ENCODE measurements around the gene USP47. TPM values are rescaled to one million over a fixed set of nuclear protein-coding genes. Genes with fewer than 3 reads are reported as not detected.

USP47 gene
- polyA plus RNA-seq, 4 donors, result 14.6 to 56.6 (median 20.5) TPM

GRCh38 chr11:11865449-11865848 lies 23.7 kb downstream of the USP47 start:
- FAIRE-seq, result no peak
- Histone ChIP-seq H3K9me3 (ENCODE audit: control insufficient read depth in 2 of 2, insufficient read depth in 1 of 2, low read depth in 1 of 2, low read length in 1 of 2) (peaks cover 0 to 9% of the 10 kb centered on the region in 2 donors), H3K27me3 (ENCODE audit: control insufficient read depth in 3 of 3, insufficient read depth in 3 of 3, low read length in 3 of 3) (no peaks in the 10 kb centered on the region), H3K27ac (ENCODE audit: low read depth in 1 of 3, low read length in 2 of 3) (no peak overlapping the region), H3K4me1 (ENCODE audit: control insufficient read depth in 3 of 3, insufficient read depth in 2 of 3, low read depth in 1 of 3, low read length in 2 of 3) (peaks cover 0 to 2% (median 0%) of the 10 kb centered on the region in 3 donors), H3K36me3 (ENCODE audit: control insufficient read depth in 3 of 3, insufficient read depth in 2 of 3, low read depth in 1 of 3, low read length in 3 of 3) (peaks cover 0 to 3% (median 0%) of the 10 kb centered on the region in 3 donors), H3K4me3 (ENCODE audit: low read depth in 1 of 3, low read length in 3 of 3) (no peak overlapping the region)
- WGBS, 3 donors, result 57 to 70% (median 58%) methylated on average over 3 of the region's 3 CpGs
- no peak for DNase-seq

GRCh38 chr11:11866203-11866602 lies 24.4 kb downstream of the USP47 start:
- H3K27me3 ChIP-seq (ENCODE audit: control insufficient read depth in 3 of 3, insufficient read depth in 3 of 3, low read length in 3 of 3), result no peaks in the 10 kb centered on the region
- peaks cover 0 to 9% of the 10 kb centered on the region in 2 donors for H3K9me3 ChIP-seq (ENCODE audit: control insufficient read depth in 2 of 2, insufficient read depth in 1 of 2, low read depth in 1 of 2, low read length in 1 of 2)
- peaks cover 0 to 3% (median 0%) of the 10 kb centered on the region in 3 donors for H3K36me3 ChIP-seq (ENCODE audit: control insufficient read depth in 3 of 3, insufficient read depth in 2 of 3, low read depth in 1 of 3, low read length in 3 of 3)
- H3K4me3 ChIP-seq (ENCODE audit: low read depth in 1 of 3, low read length in 3 of 3), result no peak overlapping the region
- DNase-seq (no peak), FAIRE-seq (no peak)
- 86 to 97% (median 86%) methylated on average over 1 of the region's 1 CpG for WGBS, 3 donors
- H3K4me1 ChIP-seq (ENCODE audit: control insufficient read depth in 3 of 3, insufficient read depth in 2 of 3, low read depth in 1 of 3, low read length in 2 of 3), result peaks cover 0 to 2% (median 0%) of the 10 kb centered on the region in 3 donors
- H3K27ac ChIP-seq (ENCODE audit: low read depth in 1 of 3, low read length in 2 of 3), result no peak overlapping the region

- no peak for FAIRE-seq
- WGBS, 3 donors, result 85 to 100% (median 97%) methylated on average over 1 of the region's 1 CpG
Measured at GRCh38 chr11:11867720-11868119, 25.9 kb downstream of the USP47 start.

GRCh38 chr11:11871991-11872401 lies 30.2 kb downstream of the USP47 start:
- Histone ChIP-seq H3K9me3 (ENCODE audit: control insufficient read depth in 2 of 2, insufficient read depth in 1 of 2, low read depth in 1 of 2, low read length in 1 of 2) (peaks cover 0 to 6% of the 10 kb centered on the region in 2 donors), H3K27me3 (ENCODE audit: control insufficient read depth in 3 of 3, insufficient read depth in 3 of 3, low read length in 3 of 3) (no peaks in the 10 kb centered on the region), H3K27ac (ENCODE audit: low read depth in 1 of 3, low read length in 2 of 3) (no peak overlapping the region), H3K4me1 (ENCODE audit: control insufficient read depth in 3 of 3, insufficient read depth in 2 of 3, low read depth in 1 of 3, low read length in 2 of 3) (peaks cover 0 to 6% (median 4%) of the 10 kb centered on the region in 3 donors), H3K36me3 (ENCODE audit: control insufficient read depth in 3 of 3, insufficient read depth in 2 of 3, low read depth in 1 of 3, low read length in 3 of 3) (peaks cover 0 to 8% (median 0%) of the 10 kb centered on the region in 3 donors), H3K4me3 (ENCODE audit: low read depth in 1 of 3, low read length in 3 of 3) (no peak overlapping the region)
- WGBS, 3 donors, result 35 to 47% (median 38%) methylated on average over 2 of the region's 2 CpGs
- no peak for DNase-seq
- FAIRE-seq, result no peak

More at GRCh38 chr11:11867720-11868119, 25.9 kb downstream of the USP47 start:
- H3K27ac ChIP-seq (ENCODE audit: low read depth in 1 of 3, low read length in 2 of 3), result no peak overlapping the region
- peaks cover 0 to 6% (median 4%) of the 10 kb centered on the region in 3 donors for H3K4me1 ChIP-seq (ENCODE audit: control insufficient read depth in 3 of 3, insufficient read depth in 2 of 3, low read depth in 1 of 3, low read length in 2 of 3)
- peaks cover 0 to 9% of the 10 kb centered on the region in 2 donors for H3K9me3 ChIP-seq (ENCODE audit: control insufficient read depth in 2 of 2, insufficient read depth in 1 of 2, low read depth in 1 of 2, low read length in 1 of 2)
- H3K27me3 ChIP-seq (ENCODE audit: control insufficient read depth in 3 of 3, insufficient read depth in 3 of 3, low read length in 3 of 3), result no peaks in the 10 kb centered on the region
- no peak for DNase-seq
- no peak overlapping the region for H3K4me3 ChIP-seq (ENCODE audit: low read depth in 1 of 3, low read length in 3 of 3)
- H3K36me3 ChIP-seq (ENCODE audit: control insufficient read depth in 3 of 3, insufficient read depth in 2 of 3, low read depth in 1 of 3, low read length in 3 of 3), result peaks cover 0 to 3% (median 0%) of the 10 kb centered on the region in 3 donors

- Histone ChIP-seq H3K36me3 (ENCODE audit: control insufficient read depth in 3 of 3, insufficient read depth in 2 of 3, low read depth in 1 of 3, low read length in 3 of 3) (peaks cover 0 to 7% (median 0%) of the 10 kb centered on the region in 3 donors), H3K4me1 (ENCODE audit: control insufficient read depth in 3 of 3, insufficient read depth in 2 of 3, low read depth in 1 of 3, low read length in 2 of 3) (peaks cover 0 to 4% (median 3%) of the 10 kb centered on the region in 3 donors), H3K27ac (ENCODE audit: low read depth in 1 of 3, low read length in 2 of 3) (no peak overlapping the region), H3K4me3 (ENCODE audit: low read depth in 1 of 3, low read length in 3 of 3) (no peak overlapping the region), H3K27me3 (ENCODE audit: control insufficient read depth in 3 of 3, insufficient read depth in 3 of 3, low read length in 3 of 3) (no peaks in the 10 kb centered on the region), H3K9me3 (ENCODE audit: control insufficient read depth in 2 of 2, insufficient read depth in 1 of 2, low read depth in 1 of 2, low read length in 1 of 2) (peaks cover 0 to 4% of the 10 kb centered on the region in 2 donors)
- no peak for DNase-seq
- no peak for FAIRE-seq
- WGBS, 3 donors, result 86 to 92% (median 86%) methylated on average over 2 of the region's 2 CpGs
Measured at GRCh38 chr11:11876458-11876857, 34.7 kb downstream of the USP47 start.

GRCh38 chr11:11880179-11880578 lies 38.4 kb downstream of the USP47 start:
- DNase-seq, result no peak
- peaks cover 0 to 4% of the 10 kb centered on the region in 2 donors for H3K9me3 ChIP-seq (ENCODE audit: control insufficient read depth in 2 of 2, insufficient read depth in 1 of 2, low read depth in 1 of 2, low read length in 1 of 2)
- H3K27ac ChIP-seq (ENCODE audit: low read depth in 1 of 3, low read length in 2 of 3), result no peak overlapping the region
- H3K27me3 ChIP-seq (ENCODE audit: control insufficient read depth in 3 of 3, insufficient read depth in 3 of 3, low read length in 3 of 3), result no peaks in the 10 kb centered on the region
- WGBS, 3 donors, result 90 to 91% (median 91%) methylated on average over 2 of the region's 2 CpGs
- peaks cover 3 to 8% (median 6%) of the 10 kb centered on the region in 3 donors for H3K36me3 ChIP-seq (ENCODE audit: control insufficient read depth in 3 of 3, insufficient read depth in 2 of 3, low read depth in 1 of 3, low read length in 3 of 3)
- FAIRE-seq, result no peak
- no peaks in the 10 kb centered on the region for H3K4me1 ChIP-seq (ENCODE audit: control insufficient read depth in 3 of 3, insufficient read depth in 2 of 3, low read depth in 1 of 3, low read length in 2 of 3)
- H3K4me3 ChIP-seq (ENCODE audit: low read depth in 1 of 3, low read length in 3 of 3), result no peak overlapping the region

- Histone ChIP-seq H3K27ac (ENCODE audit: low read depth in 1 of 3, low read length in 2 of 3) (no peak overlapping the region), H3K27me3 (ENCODE audit: control insufficient read depth in 3 of 3, insufficient read depth in 3 of 3, low read length in 3 of 3) (no peaks in the 10 kb centered on the region), H3K36me3 (ENCODE audit: control insufficient read depth in 3 of 3, insufficient read depth in 2 of 3, low read depth in 1 of 3, low read length in 3 of 3) (peaks cover 11 to 17% (median 15%) of the 10 kb centered on the region in 3 donors), H3K9me3 (ENCODE audit: control insufficient read depth in 2 of 2, insufficient read depth in 1 of 2, low read depth in 1 of 2, low read length in 1 of 2) (no peaks in the 10 kb centered on the region), H3K4me3 (ENCODE audit: low read depth in 1 of 3, low read length in 3 of 3) (no peak overlapping the region), H3K4me1 (ENCODE audit: control insufficient read depth in 3 of 3, insufficient read depth in 2 of 3, low read depth in 1 of 3, low read length in 2 of 3) (no peaks in the 10 kb centered on the region)
- no peak for FAIRE-seq
- no peak for DNase-seq
- WGBS, 3 donors, result 55 to 64% (median 61%) methylated on average over 2 of the region's 2 CpGs
Measured at GRCh38 chr11:11882539-11882938, 40.8 kb downstream of the USP47 start.

GRCh38 chr11:11884351-11884750 lies 42.6 kb downstream of the USP47 start:
- H3K4me3 ChIP-seq (ENCODE audit: low read depth in 1 of 3, low read length in 3 of 3), result no peak overlapping the region
- peaks cover 11 to 17% (median 15%) of the 10 kb centered on the region in 3 donors for H3K36me3 ChIP-seq (ENCODE audit: control insufficient read depth in 3 of 3, insufficient read depth in 2 of 3, low read depth in 1 of 3, low read length in 3 of 3)
- H3K27me3 ChIP-seq (ENCODE audit: control insufficient read depth in 3 of 3, insufficient read depth in 3 of 3, low read length in 3 of 3), result no peaks in the 10 kb centered on the region
- FAIRE-seq, result no peak
- H3K4me1 ChIP-seq (ENCODE audit: control insufficient read depth in 3 of 3, insufficient read depth in 2 of 3, low read depth in 1 of 3, low read length in 2 of 3), result no peaks in the 10 kb centered on the region
- no peak for DNase-seq
- no peak overlapping the region for H3K27ac ChIP-seq (ENCODE audit: low read depth in 1 of 3, low read length in 2 of 3)
- H3K9me3 ChIP-seq (ENCODE audit: control insufficient read depth in 2 of 2, insufficient read depth in 1 of 2, low read depth in 1 of 2, low read length in 1 of 2), result no peaks in the 10 kb centered on the region
- WGBS, 3 donors, result 89 to 95% (median 95%) methylated on average over 2 of the region's 2 CpGs

All from small intestine (tissue), 7 donors.